Ishikawa (cell line): ENCODE measurements around the gene SLC4A2.

Source experiments
- CEBPB ChIP-seq: IDR thresholded peaks from 2 replicates; pipeline ENCODE4 v1.6.1; 2012
- CREB1 ChIP-seq: IDR thresholded peaks from 2 replicates; pipeline ENCODE4 v1.6.1; 2012; ENCODE audit warnings: low read depth
- EGR1 ChIP-seq: IDR thresholded peaks from 2 replicates; pipeline ENCODE4 v1.6.1; 2012
- EP300 ChIP-seq: IDR thresholded peaks from 2 replicates; pipeline ENCODE4 v1.6.1; 2012; ENCODE audit warnings: borderline replicate concordance
- FOXM1 ChIP-seq: IDR thresholded peaks from 2 replicates; pipeline ENCODE4 v1.6.1; 2012; ENCODE audit warnings: low read depth, borderline replicate concordance
- MAX ChIP-seq: IDR thresholded peaks from 2 replicates; pipeline ENCODE4 v1.6.1; 2012
- NFIC ChIP-seq: IDR thresholded peaks from 2 replicates; pipeline ENCODE4 v1.6.1; 2012
- RAD21 ChIP-seq: IDR thresholded peaks from 2 replicates; pipeline ENCODE4 v1.6.1; 2012; ENCODE audit warnings: low read depth
- REST ChIP-seq: IDR thresholded peaks from 2 replicates; pipeline ENCODE4 v1.6.1; 2012; ENCODE audit warnings: low read depth, mild to moderate bottlenecking
- TAF1 ChIP-seq: IDR thresholded peaks from 2 replicates; pipeline ENCODE4 v1.6.1; 2012; ENCODE audit warnings: low read depth, mild to moderate bottlenecking
- TCF12 ChIP-seq: IDR thresholded peaks from 2 replicates; pipeline ENCODE4 v1.6.1; 2012; ENCODE audit warnings: low read depth
- TEAD4 ChIP-seq: IDR thresholded peaks from 2 replicates; pipeline ENCODE4 v1.6.1; 2012
- USF1 ChIP-seq: IDR thresholded peaks from 2 replicates; pipeline ENCODE4 v1.6.1; 2012
- YY1 ChIP-seq: IDR thresholded peaks from 2 replicates; pipeline ENCODE4 v1.6.1; 2012; ENCODE audit warnings: low read depth
- ZBTB7A ChIP-seq: IDR thresholded peaks from 2 replicates; pipeline ENCODE4 v1.6.1; 2012; ENCODE audit warnings: low read depth

Gene SLC4A2

GRCh38 chr7:151089893-151090730, 30.7 kb downstream of the SLC4A2 start:
- TF ChIP-seq YY1 (no peak), TEAD4 (no peak), EP300 (no peak), MAX (no peak), CEBPB (no peak), TAF1 (no peak), FOXM1 (no peak), RAD21 (no peak), CREB1 (no peak), REST (no peak), NFIC (no peak), TCF12 (no peak)

GRCh38 chr7:151091003-151091402, 31.6 kb downstream of the SLC4A2 start:
- TF ChIP-seq MAX: no peak
- no peak for TF ChIP-seq TEAD4
- no peak for TF ChIP-seq EP300
- no peak for TF ChIP-seq YY1
- TF ChIP-seq TCF12: no peak
- no peak for TF ChIP-seq CREB1
- TF ChIP-seq EGR1: no peak
- no peak for TF ChIP-seq USF1

GRCh38 chr7:151091431-151091830, 32.0 kb downstream of the SLC4A2 start:
- no peak for TF ChIP-seq FOXM1
- peak; percentile 25; the same call in 1 of the 2 replicates for TF ChIP-seq RAD21

- TF ChIP-seq EP300 (no peak), TCF12 (no peak), USF1 (no peak), REST (no peak), EGR1 (no peak), NFIC (no peak), RAD21 (no peak), CEBPB (no peak), MAX (no peak), TEAD4 (no peak), ZBTB7A (no peak), FOXM1 (no peak)
Measured at GRCh38 chr7:151091988-151092387, 32.6 kb downstream of the SLC4A2 start.

GRCh38 chr7:151093748-151094147, 34.4 kb downstream of the SLC4A2 start:
- TF ChIP-seq TCF12 (no peak), MAX (no peak), USF1 (no peak), YY1 (no peak), EGR1 (no peak), TEAD4 (no peak), CEBPB (no peak), CREB1 (no peak), REST (no peak), EP300 (no peak), RAD21 (no peak), TAF1 (no peak), ZBTB7A (no peak), FOXM1 (no peak), NFIC (no peak)
